ENCODE results near the gene PERP.

DNA sequence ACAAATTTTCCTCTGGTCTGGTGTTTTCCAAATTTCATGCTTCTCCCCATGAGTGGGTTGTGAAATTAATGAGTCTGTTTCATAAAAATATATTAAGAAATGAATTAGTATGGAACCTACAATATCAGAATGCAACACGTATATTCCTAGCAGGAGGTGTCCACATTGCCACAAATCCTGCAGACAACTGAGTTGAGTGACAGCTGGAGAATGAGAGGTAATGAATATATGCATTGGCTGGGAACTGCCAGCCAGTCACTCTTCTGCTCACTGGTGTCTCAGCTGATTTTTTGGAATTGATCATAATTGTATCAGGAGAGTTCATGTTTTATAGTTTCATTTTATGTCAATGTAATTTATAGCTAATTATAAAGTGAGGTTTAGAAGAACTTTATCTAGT is 48.2 kb upstream of the PERP start:
- TF ChIP-seq, protein P1, sequence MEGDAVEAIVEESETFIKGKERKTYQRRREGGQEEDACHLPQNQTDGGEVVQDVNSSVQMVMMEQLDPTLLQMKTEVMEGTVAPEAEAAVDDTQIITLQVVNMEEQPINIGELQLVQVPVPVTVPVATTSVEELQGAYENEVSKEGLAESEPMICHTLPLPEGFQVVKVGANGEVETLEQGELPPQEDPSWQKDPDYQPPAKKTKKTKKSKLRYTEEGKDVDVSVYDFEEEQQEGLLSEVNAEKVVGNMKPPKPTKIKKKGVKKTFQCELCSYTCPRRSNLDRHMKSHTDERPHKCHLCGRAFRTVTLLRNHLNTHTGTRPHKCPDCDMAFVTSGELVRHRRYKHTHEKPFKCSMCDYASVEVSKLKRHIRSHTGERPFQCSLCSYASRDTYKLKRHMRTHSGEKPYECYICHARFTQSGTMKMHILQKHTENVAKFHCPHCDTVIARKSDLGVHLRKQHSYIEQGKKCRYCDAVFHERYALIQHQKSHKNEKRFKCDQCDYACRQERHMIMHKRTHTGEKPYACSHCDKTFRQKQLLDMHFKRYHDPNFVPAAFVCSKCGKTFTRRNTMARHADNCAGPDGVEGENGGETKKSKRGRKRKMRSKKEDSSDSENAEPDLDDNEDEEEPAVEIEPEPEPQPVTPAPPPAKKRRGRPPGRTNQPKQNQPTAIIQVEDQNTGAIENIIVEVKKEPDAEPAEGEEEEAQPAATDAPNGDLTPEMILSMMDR (IDR thresholded peaks at IDR 0.05), result no peak
- TF ChIP-seq SIN3A (IDR thresholded peaks at IDR 0.05; ENCODE audit: borderline replicate concordance, insufficient read depth, low read depth, low read length), result no peak
- no peak for TF ChIP-seq POLR2AphosphoS5 (IDR thresholded peaks at IDR 0.05; ENCODE audit: low read depth, low read length)
